GM18873 (cell line): ENCODE measurements around the gene DNMBP.
"Not testable (repeated sequence)": the region's sequence is repeated elsewhere in the genome, so short reads cannot be mapped to it uniquely, and the experiment has no call there.

Experiments used
- ATAC-seq: cut with Tn5 transposase; IDR thresholded peaks from one replicate; pipeline ENCODE4 v1.9.1; 2021; ENCODE audit warnings: mild to moderate bottlenecking, moderate library complexity, moderate number of reproducible peaks; ENCODE audit not compliant: unreplicated experiment, low FRiP score

DNMBP gene

DNA sequence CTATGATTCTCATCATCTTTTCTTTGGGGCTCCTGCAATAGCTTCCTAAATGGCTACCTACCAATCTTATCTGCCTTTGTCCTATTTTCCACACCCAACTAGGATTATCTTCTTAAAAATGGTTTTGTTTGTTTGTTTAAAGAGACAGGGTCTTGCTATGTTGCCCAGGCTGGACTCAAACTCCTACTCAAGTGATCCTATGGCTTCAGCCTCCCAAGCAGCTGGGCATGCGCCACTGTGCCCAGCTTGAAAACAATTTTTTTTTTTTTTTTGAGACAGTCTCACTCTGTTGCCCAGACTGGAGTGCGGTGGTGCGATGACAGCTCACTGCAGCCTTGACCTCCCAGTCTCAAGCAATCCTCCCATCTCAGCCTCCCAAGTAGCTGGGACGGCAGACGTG, 14.9 kb downstream of the DNMBP start:
- ATAC-seq, result no peak

DNA sequence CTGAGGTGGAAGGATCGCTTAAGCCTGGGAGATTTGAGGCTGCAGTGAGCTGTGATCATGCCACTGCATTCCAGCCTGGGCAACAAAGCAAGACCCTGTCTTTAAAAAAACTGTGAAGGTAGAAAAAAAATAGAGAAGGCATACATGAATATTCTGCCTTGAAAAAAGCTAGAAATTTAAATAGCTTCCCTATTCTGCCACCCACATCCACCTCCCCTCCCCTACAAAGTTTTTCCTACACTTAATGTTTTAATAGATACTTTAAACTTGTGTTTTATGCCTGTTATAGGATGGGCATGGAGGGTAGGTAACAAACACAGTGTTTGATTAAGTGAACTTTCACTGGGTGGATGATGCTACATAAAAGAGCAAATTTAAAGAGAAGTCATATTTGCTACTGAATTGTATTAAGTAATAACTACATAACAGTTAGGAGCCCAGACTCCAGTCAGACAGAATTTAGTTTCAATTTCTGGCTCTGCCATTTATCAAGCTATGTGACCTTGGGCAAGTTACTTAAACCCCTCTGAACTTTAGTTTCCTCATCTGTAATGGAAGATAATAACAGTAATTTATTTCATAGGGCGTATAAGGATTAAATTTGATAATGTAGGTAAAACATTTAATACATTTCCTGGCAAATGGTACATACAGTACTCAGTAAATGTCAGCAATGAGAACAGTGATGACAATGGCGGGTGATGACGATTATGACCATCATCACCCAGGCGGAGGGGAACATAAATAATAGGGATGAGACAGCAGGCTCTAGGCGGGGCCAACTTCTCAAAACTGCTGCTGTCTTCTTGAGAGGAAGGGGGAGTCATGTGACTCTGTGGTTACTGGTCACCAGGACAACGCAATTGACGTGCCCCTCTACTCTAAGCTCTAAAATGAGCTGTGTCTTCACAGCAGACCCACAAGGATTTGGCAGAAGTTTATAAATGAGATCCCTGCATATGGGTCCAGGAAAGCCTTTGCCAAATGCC, 15.8 kb downstream of the DNMBP start:
- no peak for ATAC-seq

DNA sequence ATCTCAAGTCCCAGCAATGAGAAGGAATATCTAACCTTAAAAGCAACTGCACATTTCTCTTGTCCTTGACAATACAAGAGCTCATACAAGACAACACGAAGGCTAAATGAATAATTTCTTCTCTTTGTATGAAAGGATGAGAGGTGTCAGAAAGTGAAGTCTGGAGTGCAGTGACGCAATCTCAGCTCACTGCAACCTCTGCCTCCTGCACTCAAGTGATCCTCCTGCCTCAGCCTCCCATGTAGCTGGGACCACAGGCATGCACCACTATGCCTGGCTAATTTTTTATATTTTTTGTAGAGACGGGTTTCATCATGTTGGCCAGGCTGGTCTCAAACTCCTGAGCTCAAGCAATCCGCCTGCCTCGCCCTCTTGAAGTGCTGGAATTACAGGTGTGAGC, 24.1 kb downstream of the DNMBP start:
- ATAC-seq, result not testable (repeated sequence)

DNA sequence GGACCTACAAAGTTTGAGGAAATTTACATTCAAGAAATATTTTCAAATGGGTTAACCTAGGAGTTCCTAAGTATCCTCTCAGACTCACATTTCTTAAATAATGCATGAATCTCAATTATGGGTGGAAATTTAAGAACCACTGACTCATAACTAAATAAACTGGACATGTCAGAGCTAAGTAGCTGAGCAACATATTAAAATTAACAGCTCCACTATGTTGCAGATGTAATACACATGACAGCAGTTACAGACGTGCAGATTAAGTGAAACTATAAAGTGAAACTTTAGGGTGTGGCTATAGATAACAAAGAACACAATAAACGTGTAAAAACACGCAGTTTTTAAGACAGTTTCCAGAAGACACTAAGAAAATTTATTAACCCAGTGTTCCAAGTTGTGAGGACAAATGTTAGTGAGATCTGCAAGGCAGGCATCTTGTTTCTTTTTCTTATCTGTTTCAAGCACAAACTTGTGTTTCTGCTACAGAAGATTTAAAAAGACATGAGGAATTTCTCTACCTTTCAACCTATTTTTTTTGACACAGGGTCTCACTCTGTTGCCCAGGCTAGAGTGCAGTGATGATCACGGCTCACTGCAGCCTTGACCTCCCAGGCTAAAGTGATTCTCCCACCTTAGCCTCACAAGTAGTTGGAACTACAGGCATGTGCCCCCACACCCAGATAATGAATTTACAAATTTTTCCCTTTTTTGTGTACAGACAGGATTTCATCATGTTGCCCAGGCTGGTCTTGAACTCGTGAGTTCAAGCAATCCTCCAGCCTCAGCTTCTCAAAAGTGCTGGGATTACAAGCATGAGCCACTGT, 25.3 kb downstream of the DNMBP start:
- no peak for ATAC-seq

DNA sequence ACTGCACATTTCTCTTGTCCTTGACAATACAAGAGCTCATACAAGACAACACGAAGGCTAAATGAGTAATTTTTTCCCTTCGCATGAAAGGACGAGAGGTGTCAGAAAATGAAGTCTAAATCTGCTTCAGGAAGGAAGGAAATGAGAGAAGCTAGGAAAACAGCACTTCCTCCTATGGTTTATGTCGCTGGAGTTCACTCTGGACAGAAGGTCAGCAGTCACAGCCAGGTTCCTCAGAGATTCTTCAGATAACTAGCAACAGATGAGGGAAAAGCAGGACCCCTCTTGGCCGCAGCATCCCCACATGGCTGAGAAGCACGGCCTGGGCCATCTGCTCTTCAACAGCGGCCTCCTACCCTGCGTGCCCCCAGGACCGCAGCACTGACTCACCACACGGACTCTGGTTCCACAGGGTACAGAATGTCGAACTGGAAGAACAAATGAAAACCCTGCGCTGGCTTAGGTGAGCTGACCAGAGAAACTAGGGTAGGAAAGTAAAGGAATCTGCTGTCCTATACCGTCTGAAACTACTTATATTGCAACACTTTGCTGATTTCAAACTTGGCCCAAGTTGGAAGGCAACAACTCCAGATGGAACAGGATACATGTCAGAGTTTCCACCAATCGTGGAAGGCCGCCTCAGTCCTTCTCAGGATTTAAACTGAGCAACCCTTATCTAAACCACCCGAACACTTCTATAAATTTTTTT, 26.3 kb downstream of the DNMBP start:
- ATAC-seq, result no peak

DNA sequence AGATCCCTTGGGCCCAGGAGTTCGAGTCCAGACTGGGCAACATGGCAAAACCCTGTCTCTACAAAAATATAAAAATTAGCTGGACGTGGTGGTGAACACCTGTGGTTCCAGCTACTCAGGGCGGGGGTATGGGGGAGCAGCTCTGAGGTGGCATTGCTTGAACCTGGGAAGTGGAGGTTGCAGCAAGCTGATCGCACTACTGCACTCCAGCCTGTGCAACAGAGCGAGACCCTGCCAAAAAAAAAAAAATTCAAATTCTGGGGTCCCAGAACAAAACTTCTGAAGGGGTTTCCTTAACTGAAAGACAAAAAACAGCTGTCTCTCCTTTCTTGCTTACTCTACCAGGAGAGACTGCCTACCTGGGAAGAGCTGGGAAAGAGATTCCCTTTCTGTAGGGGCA, 27.0 kb downstream of the DNMBP start:
- no peak for ATAC-seq

DNA sequence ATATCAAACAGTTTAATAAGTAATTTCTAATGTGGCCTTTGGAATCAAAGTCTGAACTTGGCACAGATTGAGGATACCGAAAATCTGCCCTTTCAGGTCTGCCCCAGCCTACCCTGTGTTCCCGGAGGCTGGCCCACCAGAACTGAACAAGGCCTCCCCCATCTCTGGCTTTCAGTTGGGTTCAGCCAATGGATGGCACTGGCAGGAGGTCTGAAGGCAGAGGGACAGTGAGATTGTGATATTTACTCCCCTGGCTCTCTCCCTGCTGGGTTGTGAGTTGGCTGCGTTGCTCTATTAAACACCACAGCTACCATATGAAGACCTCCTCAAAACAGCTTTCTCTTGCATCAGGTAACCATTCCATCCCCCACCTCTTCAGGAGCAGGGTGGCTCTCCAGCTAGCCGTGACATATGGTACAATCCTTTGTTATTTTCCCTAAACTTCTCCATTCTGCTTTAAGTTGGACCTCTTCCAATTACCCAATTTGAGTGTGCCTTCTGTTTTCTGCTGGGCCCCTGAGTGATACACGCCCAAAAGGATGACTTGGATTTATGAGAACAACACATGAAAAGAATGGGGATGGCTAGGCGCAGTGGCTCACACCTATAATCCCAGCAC, 28.1 kb downstream of the DNMBP start:
- no peak for ATAC-seq

DNA sequence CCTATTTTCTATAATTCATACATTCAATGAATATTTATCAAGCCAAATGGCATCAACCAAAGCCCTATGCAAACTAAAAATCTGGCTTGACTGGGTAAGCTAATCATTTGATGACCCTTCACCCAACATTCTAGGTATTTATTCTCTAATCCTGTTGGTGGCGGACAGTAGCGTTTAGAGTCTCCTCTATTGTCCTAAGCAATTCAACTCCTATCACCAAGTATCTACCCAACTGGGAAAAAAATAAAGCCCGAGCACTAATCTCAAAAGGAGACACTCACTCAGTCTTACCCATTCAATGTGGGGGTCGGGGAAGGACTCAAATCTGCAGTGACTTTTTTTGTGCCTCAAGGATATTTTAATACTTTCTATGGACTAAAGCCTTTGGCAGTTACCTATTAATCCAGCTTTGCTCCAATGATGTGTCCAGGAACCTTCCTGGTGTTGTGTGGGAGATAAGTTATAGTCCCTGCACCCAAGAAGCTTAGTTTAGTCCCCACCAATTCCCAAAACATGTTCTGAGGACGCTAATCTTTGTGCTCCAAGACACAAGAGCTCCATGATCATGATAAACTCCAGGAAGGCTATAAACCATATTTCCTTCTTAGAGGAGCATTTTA, 30.6 kb downstream of the DNMBP start:
- no peak for ATAC-seq

DNA sequence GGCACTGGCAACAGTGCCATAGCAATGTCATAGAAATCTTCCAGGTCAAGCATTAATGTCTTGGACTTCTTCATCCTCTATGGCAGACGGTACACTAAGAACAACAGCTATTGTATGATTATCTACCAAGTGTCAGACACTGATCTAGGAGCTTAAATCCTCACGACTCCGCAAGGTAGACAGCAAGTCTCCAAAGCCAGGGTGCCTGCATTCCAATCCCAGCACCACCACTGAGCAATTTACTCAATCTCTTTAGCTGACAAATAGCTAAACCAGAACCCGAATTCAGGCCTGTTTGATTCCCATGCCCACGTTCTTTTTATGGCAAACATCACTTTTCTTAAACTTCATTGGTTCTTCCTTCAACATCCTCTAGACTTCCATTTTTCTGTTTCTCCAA, 31.8 kb downstream of the DNMBP start:
- no peak for ATAC-seq

DNA sequence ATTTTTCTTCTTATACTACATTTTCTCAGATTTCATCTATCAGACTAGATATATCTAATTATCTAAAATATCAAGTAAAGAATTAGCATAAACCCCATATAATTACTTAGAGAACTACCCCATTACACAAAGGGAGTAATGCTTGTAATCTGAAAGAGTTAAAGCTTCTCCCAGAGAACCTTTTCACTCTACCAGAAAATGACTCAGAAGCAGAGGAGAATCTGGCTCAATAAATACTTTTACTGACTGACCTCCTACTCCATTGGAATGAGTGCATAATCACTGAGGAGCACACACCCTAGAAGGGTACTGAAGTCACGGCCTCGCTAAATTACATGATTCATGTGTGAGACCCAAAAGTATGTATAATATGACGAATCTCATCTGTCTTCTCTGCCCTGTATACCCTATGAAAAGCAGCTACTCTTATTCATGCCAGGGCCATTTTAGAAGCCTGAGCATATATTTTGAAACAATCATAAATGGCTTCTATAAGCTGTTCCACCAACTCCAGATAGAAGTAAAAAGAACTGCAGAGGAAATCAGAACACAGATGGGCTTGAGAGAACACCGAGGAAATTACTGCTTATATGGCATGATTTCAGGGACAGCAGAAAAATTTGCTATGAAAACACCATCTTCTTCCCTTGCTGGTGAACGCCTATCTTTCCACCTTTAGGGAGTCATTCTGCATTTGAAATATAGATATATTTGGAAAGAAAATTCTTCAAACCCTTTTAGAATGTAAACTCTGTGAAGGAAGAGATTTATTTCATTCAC, 32.7 kb downstream of the DNMBP start:
- ATAC-seq, result no peak

DNA sequence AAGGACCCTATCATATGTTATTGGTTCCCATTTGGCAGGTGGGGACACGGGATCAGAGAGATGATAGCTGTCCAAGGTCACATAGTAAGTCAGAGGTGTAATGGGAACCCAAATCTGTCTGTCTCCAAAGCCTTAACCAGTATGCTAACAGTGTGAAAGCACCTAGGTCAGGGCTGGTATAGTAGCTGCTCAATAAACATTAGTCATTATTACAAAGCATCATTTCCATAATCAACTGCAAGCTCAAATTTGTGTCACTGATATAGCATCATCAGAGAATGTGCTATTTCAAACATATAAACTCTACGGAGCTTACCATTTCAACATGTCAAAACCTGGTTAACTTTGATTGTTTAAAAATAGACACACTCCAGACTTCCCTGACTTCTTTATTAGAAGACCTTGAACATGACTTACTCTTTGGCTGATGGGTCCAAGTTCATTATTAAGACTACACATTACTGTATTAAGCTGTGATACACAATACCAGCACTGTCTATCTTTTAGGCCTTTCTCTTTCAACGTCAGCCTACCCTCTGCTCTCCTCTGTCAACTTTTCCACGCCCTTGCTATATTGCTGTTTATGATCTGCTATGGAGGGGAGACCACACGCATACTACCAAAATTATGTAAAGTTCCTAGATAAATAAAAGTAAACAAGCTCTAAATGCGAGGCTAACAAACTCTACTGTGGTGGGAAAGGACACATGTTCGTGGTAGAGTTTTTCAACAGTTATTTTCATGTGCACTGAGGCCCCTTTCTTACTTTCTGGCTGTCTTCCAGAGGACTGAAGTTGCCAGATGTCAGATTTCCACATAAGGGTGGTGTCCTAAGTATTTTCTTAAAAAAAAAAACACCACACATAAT, 33.6 kb downstream of the DNMBP start:
- ATAC-seq, result no peak

DNA sequence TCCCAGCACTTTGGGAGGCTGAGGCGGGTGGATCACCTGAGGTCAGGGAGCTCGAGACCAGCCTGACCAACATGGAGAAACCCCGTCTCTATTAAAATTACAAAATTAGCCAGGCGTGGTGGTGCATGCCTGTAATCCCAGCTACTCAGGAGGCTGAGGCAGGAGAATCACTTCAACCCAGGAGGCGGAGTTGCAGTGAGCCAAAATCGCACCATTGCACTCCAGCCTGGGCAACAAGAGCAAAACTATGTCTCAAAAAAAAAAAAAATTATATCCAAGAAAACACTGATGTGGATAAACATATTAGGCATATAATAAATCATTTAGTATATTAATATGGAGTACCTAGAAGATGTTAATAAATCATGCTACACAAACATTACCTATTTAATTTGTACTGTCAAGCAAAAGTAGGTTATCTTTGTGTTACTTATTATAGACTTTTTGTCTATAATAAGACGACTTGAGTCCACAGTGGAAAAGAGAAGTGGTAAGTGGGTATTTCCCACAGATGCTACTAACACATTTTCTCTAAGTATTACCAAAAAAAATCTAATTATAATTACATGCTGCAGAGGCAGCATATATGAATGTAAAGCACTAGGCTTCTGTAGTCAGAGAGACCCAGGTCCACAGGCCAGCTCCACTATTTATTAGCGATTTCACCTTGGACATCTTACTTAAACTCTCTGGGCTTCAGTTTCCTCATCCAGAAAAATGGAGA, 34.5 kb downstream of the DNMBP start:
- ATAC-seq, result no peak

DNA sequence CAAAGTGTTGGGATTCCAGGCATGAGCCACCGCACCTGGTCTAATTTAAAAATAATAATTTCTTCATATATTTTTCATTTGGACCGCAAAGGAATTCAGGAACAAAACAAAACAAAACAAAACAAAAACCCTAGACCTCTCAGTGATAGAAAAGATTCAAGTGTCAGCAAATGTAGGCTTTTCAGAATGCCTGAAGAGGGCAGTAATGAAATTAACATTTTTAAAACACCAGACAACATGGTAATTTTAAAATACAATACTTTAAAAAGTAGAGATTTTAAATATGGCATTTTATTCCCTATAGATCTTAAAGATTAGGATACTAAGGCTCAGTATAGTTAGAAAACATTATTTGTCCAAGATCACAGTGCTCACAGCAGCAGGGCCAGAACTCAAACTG, 36.6 kb downstream of the DNMBP start:
- ATAC-seq, result no peak

DNA sequence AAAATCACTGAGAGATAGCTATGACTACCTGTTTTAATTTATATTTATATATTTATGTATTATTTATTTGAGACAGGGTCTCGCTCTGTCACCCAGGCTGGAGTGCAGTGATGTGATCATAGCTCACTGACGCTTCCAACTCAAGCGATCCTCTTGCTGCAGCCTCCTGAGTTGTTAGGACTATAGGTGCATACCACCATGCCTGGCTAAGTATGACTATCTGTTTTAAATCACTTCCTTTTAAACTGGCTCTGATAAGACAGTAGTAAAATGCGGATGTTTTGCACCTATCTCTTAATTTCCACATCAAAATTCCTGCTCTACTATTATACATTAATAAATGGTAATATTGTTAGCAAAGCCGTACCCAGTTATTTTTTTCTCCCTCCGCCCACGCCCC, 41.8 kb downstream of the DNMBP start:
- no peak for ATAC-seq

DNA sequence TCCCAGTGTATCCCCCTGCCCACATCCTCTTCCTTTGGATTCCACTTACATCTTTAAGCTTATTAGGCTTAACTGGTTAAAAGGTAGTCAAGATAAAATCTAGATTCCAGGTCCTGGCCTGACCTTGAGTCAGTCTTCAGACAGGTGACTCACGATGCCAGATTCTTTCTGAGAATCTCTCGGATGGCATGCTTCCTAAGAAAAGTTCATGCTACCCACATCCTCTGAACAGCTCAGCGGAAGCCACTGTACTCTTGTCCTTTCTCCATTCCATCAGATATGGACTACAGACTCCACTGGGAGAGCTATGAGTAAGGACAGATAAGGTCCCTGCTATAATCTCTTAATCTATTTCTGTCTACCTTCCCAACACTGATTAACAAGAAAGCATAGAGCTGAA, 43.4 kb downstream of the DNMBP start:
- ATAC-seq, result no peak

DNA sequence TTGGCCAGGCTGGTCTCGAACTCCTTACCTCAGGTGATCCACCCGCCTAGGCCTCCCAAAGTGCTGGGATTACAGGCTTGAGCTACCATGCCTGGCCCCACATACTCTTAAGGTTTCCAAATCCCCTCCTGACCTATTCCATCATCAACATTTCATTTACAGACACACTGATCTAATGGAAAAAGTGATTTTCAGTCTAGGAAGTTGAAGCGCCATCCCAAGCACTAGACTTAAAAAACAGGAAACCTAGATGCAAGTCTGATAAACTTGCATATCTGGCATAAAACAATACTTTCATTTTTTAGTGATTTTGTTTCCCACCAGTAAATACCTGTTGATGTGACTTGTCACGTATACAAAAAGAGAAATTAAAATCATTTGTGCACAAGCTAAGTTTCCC, 44.0 kb downstream of the DNMBP start:
- no peak for ATAC-seq

DNA sequence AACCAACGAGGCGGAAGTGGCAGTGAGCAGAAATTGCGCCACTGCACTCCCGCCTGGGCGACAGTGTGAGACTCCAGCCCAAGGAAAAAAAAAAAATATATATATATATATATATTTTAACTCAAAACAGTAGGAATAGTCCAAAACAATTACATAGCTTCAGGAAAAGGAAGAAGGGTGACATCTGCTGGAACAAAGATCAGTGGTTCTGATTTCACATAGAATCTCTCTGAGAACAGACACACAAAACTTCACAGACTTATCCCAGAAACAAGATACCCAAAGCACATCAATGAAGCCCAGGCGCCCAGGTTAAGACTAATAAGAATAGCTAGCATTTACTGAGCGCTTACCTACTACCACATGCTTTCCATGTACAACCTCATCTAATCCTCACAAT, 45.0 kb downstream of the DNMBP start:
- no peak for ATAC-seq
